Natural killer cell treated with Interleukin-12 subunit alpha and Interleukin-12 subunit beta and Interleukin-15 and Interleukin-18, amount 100 ng/mL, for 72 hours (primary cell): ENCODE measurements around the gene MAP9. TPM values are rescaled to one million over a fixed set of nuclear protein-coding genes. Genes with fewer than 3 reads are reported as not detected.
A peak's percentile ranks its signal among the peaks of the same experiment; 100 is the strongest.

Experiments used
- ATAC-seq, 2 donors: fragments of 150-1000 bp; cut with Tn5 transposase in 1 of 2; sonication (Bioruptor Pico), chemical (Tn5 transposase) in 1 of 2; 2 replicates each; pipeline ENCODE4 v1.10.0; 2021
- DNase-seq: peaks from one replicate; pipeline ENCODE4 v3.0.0; 2022; ENCODE audit warnings: low spot score
- H3K27ac Mint-ChIP-seq, 2 donors: 1 replicate in 1 of 2; 2 replicates in 1 of 2; pipeline ENCODE4 v1.8.0; 2022; ENCODE audit warnings: mixed read lengths in 2 of 2, mild to moderate bottlenecking in 1 of 2, moderate library complexity in 1 of 2
- H3K27me3 Mint-ChIP-seq, 2 donors: 1 replicate in 1 of 2; 2 replicates in 1 of 2; pipeline ENCODE4 v1.8.0; 2022; ENCODE audit warnings: mixed read lengths in 2 of 2
- H3K36me3 Mint-ChIP-seq: one replicate; pipeline ENCODE4 v1.8.0; 2022; ENCODE audit warnings: mixed read lengths
- H3K4me1 Mint-ChIP-seq, 2 donors: 1 replicate in 1 of 2; 2 replicates in 1 of 2; pipeline ENCODE4 v1.8.0; 2022; ENCODE audit warnings: low read depth in 2 of 2, mixed read lengths in 2 of 2, mild to moderate bottlenecking in 1 of 2
- H3K4me3 Mint-ChIP-seq: one replicate; pipeline ENCODE4 v1.8.0; 2022; ENCODE audit warnings: mixed read lengths
- H3K9me3 Mint-ChIP-seq: 2 replicates; pipeline ENCODE4 v1.8.0; 2022; ENCODE audit warnings: mixed read lengths
- total RNA-seq, 2 donors: library from RNA; stranded (reverse); gene quantifications; one replicate each; pipeline ENCODE4 v1.2.3, GENCODE V29; 2022

The MAP9 gene
- total RNA-seq, 2 donors from 2014 or later = 5.9 to 9.4 TPM

DNA sequence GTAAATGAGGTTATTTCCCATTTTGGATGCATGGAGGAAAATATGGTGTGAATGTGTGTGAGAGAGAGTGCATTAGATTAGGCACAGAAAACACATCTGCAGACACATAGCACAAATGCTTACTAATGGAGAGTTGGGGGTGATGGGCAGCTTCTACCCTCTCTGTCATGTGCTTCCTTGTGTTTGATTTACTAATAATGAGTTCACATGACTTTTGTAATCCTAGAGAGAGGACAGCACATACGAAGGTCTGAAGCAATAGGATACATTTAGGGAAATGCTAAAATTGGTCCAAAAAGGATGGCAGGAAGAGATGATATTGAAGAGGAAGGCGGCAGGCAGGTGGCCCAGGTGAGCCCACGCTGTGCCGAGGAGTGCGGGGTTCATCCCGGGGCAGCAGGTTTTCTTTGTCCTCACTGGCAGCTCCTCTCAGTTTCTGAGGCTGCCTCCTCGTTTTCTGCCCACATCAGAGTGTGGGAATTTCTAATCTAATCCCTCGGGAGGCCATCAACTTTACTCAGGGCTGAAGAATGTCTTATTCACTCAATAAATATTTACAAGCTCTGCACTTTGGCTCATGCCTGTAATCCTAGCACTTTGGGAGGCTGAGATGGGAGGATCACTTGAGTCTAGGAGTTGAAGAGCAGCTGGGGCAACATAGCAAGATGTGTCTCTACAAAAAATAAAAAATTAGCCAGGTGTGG is 15.9 kb upstream of the MAP9 start:
- Mint-ChIP-seq H3K4me3 (no peak overlapping the region), H3K36me3 (no peaks in the 10 kb centered on the region), H3K4me1 (no peaks in the 10 kb centered on the region), H3K27me3 (peaks cover 14 to 34% of the 10 kb centered on the region in 2 donors), H3K27ac (no peak overlapping the region), H3K9me3 (no peaks in the 10 kb centered on the region)
- no peak for DNase-seq
- ATAC-seq = no peak

DNA sequence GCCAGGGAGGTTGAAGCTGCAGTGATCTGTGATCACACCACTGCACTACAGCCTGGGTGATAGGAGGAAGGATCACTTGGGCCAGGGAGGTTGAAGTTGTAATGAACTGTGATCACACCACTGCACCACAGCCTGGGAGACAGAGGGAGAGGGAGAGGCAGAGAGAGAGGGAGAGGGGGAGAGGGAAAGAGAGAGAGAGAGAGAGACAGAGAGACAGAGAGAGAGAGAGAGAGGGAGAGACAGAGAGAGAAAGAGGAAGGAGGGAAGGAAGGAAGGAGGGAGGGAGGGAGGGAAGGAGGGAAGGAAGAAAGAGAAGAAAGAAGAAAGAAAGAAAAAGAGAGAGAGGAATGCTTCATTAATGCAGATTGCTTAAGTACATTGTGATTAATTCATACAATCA is 15.2 kb upstream of the MAP9 start:
- ATAC-seq = no peak
- H3K4me3 Mint-ChIP-seq = no peak overlapping the region
- no peak overlapping the region for H3K27ac Mint-ChIP-seq
- peaks cover 12 to 34% of the 10 kb centered on the region in 2 donors for H3K27me3 Mint-ChIP-seq
- DNase-seq = no peak
- H3K4me1 Mint-ChIP-seq = no peaks in the 10 kb centered on the region
- H3K9me3 Mint-ChIP-seq = no peaks in the 10 kb centered on the region
- no peaks in the 10 kb centered on the region for H3K36me3 Mint-ChIP-seq

DNA sequence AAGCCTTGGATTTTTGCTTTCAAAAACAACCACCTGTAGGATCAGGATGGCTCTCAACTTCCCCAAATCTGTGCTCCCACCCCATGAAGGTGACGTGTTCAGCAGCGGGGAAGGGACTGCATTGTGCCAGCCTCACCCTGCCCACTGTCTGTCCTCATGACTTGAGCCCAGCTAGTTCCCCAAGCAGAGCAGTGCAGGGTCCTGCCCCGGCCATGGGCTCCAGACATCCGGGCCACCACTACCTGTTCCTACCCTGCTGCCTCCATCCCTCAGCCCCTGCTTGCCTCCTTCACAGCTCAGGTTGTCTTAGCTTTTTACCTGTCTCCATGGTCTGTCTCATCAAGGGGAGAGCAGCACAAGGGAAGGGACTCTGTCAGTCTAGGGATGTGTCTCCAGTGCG is 11.4 kb upstream of the MAP9 start:
- DNase-seq = no peak
- no peaks in the 10 kb centered on the region for H3K36me3 Mint-ChIP-seq
- no peaks in the 10 kb centered on the region for H3K9me3 Mint-ChIP-seq
- no peak overlapping the region for H3K27ac Mint-ChIP-seq
- H3K4me1 Mint-ChIP-seq = no peaks in the 10 kb centered on the region
- peaks cover 10 to 23% of the 10 kb centered on the region in 2 donors for H3K27me3 Mint-ChIP-seq
- ATAC-seq = peak in 1 of 2 donors; percentile 50
- H3K4me3 Mint-ChIP-seq = no peak overlapping the region

DNA sequence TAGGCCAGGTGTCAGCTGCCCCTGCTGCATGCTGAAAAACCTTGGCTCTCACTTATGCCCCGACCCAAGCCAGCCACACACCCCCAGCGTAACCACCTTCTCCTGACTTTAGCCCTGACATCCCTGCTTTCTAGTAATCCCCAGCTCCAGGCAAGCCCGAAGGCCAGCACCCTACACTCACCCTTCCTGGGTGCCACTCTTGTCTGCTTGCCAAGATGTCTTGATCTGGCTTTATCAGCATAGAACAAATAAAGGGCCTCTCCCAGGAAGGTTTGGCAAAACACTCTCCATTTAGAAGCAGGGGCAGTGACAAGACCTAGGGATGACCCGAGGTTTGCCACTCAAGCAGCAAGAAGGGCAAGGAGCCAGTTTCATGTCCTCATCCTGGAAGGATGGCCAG is 6.8 kb upstream of the MAP9 start:
- no peak for ATAC-seq
- DNase-seq = no peak
- Mint-ChIP-seq H3K27me3 (peaks cover 7 to 8% of the 10 kb centered on the region in 2 donors), H3K4me3 (no peak overlapping the region), H3K27ac (no peak overlapping the region), H3K4me1 (no peaks in the 10 kb centered on the region), H3K36me3 (no peaks in the 10 kb centered on the region), H3K9me3 (no peaks in the 10 kb centered on the region)

DNA sequence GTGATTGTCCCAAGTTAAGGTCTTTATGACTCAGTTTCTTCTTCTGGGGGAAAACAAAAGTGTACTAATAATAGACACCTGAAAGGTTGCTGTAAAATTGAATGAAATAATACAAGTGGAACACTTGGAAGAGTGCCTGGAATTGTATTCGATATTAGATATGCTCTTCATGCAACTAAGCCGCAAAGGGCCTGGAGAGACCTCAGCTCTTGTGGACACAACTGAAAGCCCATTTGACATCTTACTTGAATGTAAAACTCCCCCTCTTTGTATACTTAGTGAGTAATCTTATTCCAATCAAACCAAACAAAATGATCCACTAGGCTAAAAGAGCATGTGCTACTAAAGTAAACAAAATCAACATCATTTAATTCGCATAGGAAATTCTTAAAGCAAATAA is 511 bp upstream of the MAP9 start:
- H3K27ac Mint-ChIP-seq = peak overlapping the region; percentile 88 to 89
- peaks cover 0 to 14% of the 10 kb centered on the region in 2 donors for H3K4me1 Mint-ChIP-seq
- ATAC-seq = no peak
- no peak for DNase-seq
- peak overlapping the region; percentile 91 for H3K4me3 Mint-ChIP-seq
- H3K36me3 Mint-ChIP-seq = no peaks in the 10 kb centered on the region
- no peaks in the 10 kb centered on the region for H3K9me3 Mint-ChIP-seq
- H3K27me3 Mint-ChIP-seq = peaks cover 0 to 3% of the 10 kb centered on the region in 2 donors

DNA sequence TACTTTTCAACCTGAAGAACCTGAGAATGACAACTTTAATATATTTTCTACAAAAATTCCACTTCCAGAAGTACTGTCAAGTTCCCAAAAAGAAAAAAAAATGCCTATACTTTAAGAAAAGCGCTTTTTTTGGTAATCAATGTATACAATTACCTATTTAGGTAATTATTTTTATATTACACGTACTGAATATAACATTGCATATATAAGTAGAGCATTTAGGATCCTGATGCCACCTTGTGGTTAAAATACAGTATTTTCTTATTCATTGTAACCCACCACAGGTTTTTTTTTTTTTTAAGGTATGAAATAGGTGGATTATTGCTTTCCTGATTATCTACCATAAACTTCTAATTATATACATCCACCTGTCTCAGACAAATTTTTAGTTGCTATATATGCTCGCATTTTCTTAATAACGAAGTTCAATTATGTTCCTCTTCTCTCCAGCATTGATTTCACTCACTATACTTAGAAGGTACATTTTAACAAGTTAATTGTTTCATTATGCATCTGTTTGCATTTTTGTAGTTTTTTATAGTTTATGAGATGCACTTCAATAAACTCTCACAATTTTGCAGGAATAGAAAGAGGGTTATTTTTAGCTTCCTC is 5.2 kb downstream of the MAP9 start:
- Mint-ChIP-seq H3K4me1 (peaks cover 0 to 22% of the 10 kb centered on the region in 2 donors), H3K4me3 (no peak overlapping the region), H3K27me3 (no peaks in the 10 kb centered on the region), H3K36me3 (no peaks in the 10 kb centered on the region), H3K27ac (no peak overlapping the region), H3K9me3 (no peaks in the 10 kb centered on the region)
- DNase-seq (no peak), ATAC-seq (no peak)

DNA sequence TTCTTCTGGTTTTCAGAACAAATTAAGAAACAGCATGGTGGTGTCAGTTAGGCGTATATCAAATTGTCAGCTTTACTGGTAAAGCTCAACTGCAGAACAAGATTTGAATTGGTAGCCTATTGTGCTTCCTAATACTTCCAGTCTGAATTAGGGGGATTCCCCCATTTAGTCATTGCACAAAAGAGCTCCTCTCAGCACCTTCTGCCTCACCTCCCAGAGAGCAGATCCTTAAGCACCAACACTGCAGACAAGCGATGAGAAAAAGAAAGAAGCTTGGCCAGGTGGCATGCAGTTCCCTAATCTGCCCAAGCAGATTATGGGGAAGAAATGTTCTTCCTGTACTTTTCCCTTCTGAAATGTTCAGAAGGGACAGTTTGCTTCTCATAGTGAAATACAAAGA is 9.2 kb downstream of the MAP9 start:
- ATAC-seq (no peak), DNase-seq (no peak)
- Mint-ChIP-seq H3K27me3 (no peaks in the 10 kb centered on the region), H3K27ac (no peak overlapping the region), H3K4me3 (no peak overlapping the region), H3K4me1 (peaks cover 0 to 10% of the 10 kb centered on the region in 2 donors), H3K9me3 (no peaks in the 10 kb centered on the region), H3K36me3 (no peaks in the 10 kb centered on the region)

DNA sequence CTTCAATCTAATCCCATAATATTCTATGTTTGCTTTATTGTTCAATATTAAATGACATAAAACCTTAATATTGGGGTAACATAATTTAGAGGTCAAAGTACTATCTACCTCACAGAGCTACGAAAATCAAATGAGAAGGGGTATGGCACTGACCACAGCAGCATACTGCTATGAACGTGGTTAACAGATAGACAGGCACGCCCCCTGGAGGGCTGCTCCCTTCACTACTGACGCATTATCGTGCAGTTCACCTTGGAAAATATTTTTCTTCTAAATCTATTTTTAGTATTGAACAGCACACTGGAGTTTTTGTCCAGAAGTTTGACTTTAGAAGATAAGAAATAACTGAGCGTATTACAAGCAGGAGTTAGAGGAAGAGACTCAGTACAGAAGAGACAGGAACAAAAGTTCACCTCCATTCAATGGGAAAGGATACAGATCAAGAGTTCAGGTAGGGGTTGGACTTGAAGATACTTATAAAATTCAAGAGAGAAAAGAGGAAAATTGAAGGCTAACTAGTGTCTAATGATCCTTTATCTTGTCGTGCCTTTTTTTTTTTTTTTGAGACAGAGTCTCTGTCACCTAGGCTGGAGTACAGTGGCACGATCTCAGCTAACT is 22.7 kb downstream of the MAP9 start:
- Mint-ChIP-seq H3K9me3 (no peaks in the 10 kb centered on the region), H3K4me3 (no peak overlapping the region), H3K36me3 (peaks cover 6% of the 10 kb centered on the region), H3K27me3 (no peaks in the 10 kb centered on the region), H3K4me1 (no peaks in the 10 kb centered on the region), H3K27ac (no peak overlapping the region)
- DNase-seq = peak; percentile 64
- peak; percentile 68 to 72 for ATAC-seq

DNA sequence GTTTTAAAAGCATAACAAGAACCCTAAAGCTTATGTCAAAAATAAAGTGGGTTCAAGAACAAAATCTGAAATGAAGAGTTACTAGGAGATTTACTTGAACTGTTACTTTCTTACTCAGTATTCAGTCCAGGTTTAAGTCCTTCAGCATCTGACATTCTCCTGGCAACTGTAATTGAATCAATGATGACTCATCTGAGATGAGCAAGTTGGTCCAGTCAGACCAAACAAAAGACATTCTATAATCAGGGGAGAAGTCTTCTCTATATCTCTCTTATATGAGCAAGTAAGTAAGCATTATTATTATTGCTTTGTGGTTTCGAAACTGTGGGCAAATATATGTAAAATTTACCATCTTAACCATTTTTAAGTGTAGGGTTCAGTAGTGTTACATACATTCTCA is 34.6 kb downstream of the MAP9 start:
- H3K27me3 Mint-ChIP-seq = peaks cover 0 to 2% of the 10 kb centered on the region in 2 donors

DNA sequence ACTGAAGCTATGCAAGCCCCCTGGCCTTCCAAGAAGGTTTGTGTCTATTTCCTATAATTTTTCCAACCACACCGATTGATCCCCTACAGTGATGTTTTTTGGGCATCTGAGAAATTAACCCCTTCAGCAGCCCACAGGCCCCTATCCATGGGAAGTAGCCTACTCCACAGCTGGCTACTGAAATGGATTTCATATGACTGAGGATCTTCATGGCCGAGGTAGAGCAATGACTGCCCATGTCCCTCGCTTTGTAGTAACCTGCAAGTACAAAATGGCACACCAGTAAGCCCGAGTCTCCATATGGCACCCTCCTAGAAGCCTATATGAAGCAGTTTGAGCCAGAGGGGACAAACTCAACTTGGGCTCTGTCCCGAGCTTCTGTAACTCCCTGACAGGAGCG is 36.8 kb downstream of the MAP9 start:
- Mint-ChIP-seq H3K9me3 (peaks cover 4% of the 10 kb centered on the region), H3K27me3 (peaks cover 8 to 10% of the 10 kb centered on the region in 2 donors), H3K4me3 (no peak overlapping the region), H3K4me1 (no peaks in the 10 kb centered on the region), H3K27ac (no peak overlapping the region), H3K36me3 (peaks cover 6% of the 10 kb centered on the region)
- DNase-seq (no peak), ATAC-seq (no peak)

More for the DNA sequence above, 34.6 kb downstream of the MAP9 start:
- Mint-ChIP-seq H3K9me3 (no peaks in the 10 kb centered on the region), H3K27ac (no peak overlapping the region), H3K4me3 (no peak overlapping the region), H3K36me3 (peaks cover 6% of the 10 kb centered on the region), H3K4me1 (no peaks in the 10 kb centered on the region)
- no peak for DNase-seq
- no peak for ATAC-seq

DNA sequence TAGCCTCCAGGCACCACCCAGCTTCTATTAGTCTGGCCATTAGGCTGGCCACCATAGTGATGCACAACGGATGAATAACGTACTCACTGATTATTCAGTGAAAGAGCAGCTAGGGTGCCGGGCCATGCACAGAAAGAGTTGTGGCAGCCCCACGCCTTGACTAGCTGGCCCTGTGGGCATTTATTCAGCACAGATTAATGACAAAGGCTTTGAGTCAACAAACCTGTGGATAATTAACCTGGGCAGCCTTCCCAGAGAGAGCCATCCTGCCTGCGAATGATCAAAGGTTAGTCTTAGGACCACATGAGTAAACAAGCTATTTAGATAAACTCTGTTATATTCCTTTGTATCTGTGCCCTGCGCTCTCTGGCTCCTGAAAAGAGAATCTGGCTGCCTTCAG is 37.2 kb downstream of the MAP9 start:
- Mint-ChIP-seq H3K27ac (no peak overlapping the region), H3K9me3 (peaks cover 4% of the 10 kb centered on the region)
- no peak for ATAC-seq

DNA sequence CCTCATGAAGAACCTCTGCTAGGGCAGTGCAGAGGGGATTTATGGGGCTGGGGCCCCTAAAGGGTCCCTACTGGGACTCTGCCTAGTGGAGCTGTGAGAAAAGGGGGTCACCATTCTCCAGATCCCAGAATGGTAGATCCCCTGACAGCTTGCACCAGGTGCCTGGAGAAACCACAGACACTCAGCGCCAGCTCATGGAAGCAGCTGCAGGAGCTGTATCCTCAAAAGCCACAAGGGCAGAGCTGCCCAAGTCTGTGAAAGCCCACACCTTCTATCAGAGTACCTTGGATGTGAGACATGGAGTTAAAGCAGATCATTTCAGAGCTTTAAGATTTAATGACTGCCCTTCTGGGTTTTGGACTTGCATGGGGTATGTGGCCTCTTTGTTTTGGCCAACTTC is 38.6 kb downstream of the MAP9 start:
- H3K36me3 Mint-ChIP-seq = peaks cover 6% of the 10 kb centered on the region
- no peak overlapping the region for H3K4me3 Mint-ChIP-seq
- DNase-seq (no peak), ATAC-seq (no peak)
- H3K27ac Mint-ChIP-seq = no peak overlapping the region
- H3K9me3 Mint-ChIP-seq = peaks cover 4% of the 10 kb centered on the region
- peaks cover 8 to 10% of the 10 kb centered on the region in 2 donors for H3K27me3 Mint-ChIP-seq
- H3K4me1 Mint-ChIP-seq = no peaks in the 10 kb centered on the region

More for the DNA sequence above, 37.2 kb downstream of the MAP9 start:
- Mint-ChIP-seq H3K4me3 (no peak overlapping the region), H3K36me3 (peaks cover 6% of the 10 kb centered on the region), H3K27me3 (peaks cover 8 to 10% of the 10 kb centered on the region in 2 donors), H3K4me1 (no peaks in the 10 kb centered on the region)
- no peak for DNase-seq

DNA sequence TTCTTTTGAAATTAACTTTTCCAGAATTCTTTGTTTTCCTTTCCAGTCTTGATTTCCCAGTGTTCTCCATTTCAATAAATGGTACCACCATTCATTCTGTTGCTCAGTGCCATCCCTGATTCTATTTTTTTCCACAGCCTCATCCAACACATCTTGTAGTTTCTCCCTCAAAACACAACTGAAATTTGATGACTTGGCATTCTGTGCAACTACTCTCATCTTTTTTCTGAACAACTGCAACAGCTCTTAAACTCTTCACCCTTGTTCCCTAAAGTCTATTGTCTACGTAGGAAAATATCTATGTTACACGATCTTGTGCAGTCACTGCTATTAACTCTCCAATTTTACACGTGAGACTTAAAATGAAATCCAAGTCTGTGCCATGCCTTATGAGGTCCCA is 40.5 kb downstream of the MAP9 start:
- H3K4me3 Mint-ChIP-seq = no peak overlapping the region
- ATAC-seq = no peak
- peaks cover 8 to 10% of the 10 kb centered on the region in 2 donors for H3K27me3 Mint-ChIP-seq
- H3K4me1 Mint-ChIP-seq = no peaks in the 10 kb centered on the region
- H3K36me3 Mint-ChIP-seq = no peaks in the 10 kb centered on the region
- H3K9me3 Mint-ChIP-seq = peaks cover 4% of the 10 kb centered on the region
- H3K27ac Mint-ChIP-seq = no peak overlapping the region
- no peak for DNase-seq

DNA sequence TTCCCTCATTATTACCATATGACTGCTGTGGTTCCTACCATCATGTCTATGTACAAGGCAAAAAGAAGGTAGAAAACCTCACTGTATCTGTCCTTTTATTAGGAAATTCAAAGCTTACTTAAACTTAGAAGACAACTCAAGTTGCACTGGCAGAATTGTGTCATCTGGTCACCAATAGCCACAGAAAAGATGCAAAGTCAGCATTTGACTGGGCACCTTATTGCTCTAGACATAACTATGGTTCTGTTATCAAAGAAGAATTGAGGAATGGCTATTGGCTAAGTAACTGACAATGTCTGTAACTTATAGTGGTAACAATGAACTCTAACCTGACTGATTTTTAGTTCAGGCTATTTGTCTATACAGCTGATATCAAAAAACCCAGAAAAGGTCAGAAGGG is 45.3 kb downstream of the MAP9 start:
- no peak overlapping the region for H3K4me3 Mint-ChIP-seq
- peaks cover 5 to 8% of the 10 kb centered on the region in 2 donors for H3K27me3 Mint-ChIP-seq
- ATAC-seq (no peak), DNase-seq (no peak)
- H3K4me1 Mint-ChIP-seq = no peaks in the 10 kb centered on the region
- peaks cover 2% of the 10 kb centered on the region for H3K9me3 Mint-ChIP-seq
- no peak overlapping the region for H3K27ac Mint-ChIP-seq
- H3K36me3 Mint-ChIP-seq = no peaks in the 10 kb centered on the region
